Large intestine (tissue), 3 donors: ENCODE measurements around the gene DHRS7C. TPM values are rescaled to one million over a fixed set of nuclear protein-coding genes. Genes with fewer than 3 reads are reported as not detected.
"Not testable (repeated sequence)": the region's sequence is repeated elsewhere in the genome, so short reads cannot be mapped to it uniquely, and the experiment has no call there.

Experiments
- DNase-seq, 2 donors: peaks; one replicate each; pipeline versions ENCODE4 v3.0.0 to v3.0.0-alpha.2; 2013
- H3K27ac ChIP-seq: one replicate; pipeline ENCODE4 v1.5.1; 2013; ENCODE audit warnings: low read length
- H3K27me3 ChIP-seq: 2 replicates; pipeline ENCODE4 v1.6.1; 2013; ENCODE audit warnings: low read length; ENCODE audit not compliant: control insufficient read depth, insufficient read depth
- H3K36me3 ChIP-seq: 2 replicates; pipeline ENCODE4 v1.6.1; 2013; ENCODE audit warnings: low read length; ENCODE audit not compliant: control insufficient read depth, insufficient read depth
- H3K4me1 ChIP-seq: one replicate; pipeline ENCODE4 v1.6.1; 2013; ENCODE audit warnings: low read length; ENCODE audit not compliant: control insufficient read depth, insufficient read depth
- H3K4me3 ChIP-seq: one replicate; pipeline ENCODE4 v1.5.1; 2013; ENCODE audit warnings: low read length
- H3K9me3 ChIP-seq: one replicate; pipeline ENCODE4 v1.6.1; 2013; ENCODE audit warnings: mild to moderate bottlenecking, low read depth, low read length, moderate library complexity; ENCODE audit not compliant: control insufficient read depth
- WGBS: methylation state at CpG from one replicate; pipeline ENCODE4 v1.1.5; 2013; ENCODE audit warnings: low lambda C conversion rate; ENCODE audit not compliant: insufficient coverage; 5-methylcytosine and 5-hydroxymethylcytosine counted together
- polyA plus RNA-seq: library from polyadenylated mRNA; unstranded; fragments of 120-200 nt; gene quantifications from one replicate; pipeline ENCODE4 v1.2.1, GENCODE V29; 2013

The DHRS7C gene
- polyA plus RNA-seq, 1 donor, result 0.24 TPM

DNA sequence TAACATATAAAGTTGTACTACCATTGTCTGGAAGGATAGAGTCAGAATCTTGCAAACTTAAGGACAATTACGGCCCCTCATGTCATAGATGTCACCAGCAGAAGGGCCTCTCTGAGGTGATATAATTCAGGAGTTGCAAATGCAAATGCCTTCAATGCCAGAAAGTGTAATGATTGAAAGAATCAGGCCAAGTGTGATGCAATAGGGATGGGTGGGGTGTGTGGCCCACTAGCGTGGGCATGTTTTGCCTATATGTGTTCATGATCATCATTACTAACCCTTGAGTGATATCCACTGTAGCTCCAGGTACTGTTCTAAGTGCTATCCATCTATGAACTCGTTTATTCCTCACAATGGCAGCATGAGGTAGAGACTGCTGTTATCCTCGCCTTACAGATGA, 1.1 kb downstream of the DHRS7C start:
- 60% methylated on average over 1 of the region's 4 CpGs for WGBS

DNA sequence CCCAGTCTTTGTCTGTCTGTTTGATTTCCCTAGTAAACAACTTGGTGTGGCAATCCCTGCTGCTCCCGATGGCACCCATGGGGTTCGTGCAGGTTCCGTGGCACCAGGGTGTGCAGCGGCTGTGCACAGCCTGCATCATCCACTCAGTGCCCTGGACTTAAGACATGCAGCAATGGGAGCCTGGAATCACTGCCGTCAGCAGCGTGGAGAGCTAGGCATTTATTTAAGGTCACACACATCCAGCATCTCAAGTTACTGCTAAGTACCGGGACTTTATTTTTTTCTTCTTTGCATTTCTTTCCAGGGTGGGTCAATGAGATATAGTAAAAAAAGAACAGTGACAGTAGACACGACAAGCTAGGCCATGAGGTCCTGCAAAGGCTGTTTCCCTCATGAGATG, 2.8 kb downstream of the DHRS7C start:
- no peak for DNase-seq
- WGBS, result 40% methylated on average over 1 of the region's 8 CpGs
- no peak overlapping the region for H3K27ac ChIP-seq
- H3K9me3 ChIP-seq, result no peaks in the 10 kb centered on the region
- H3K4me3 ChIP-seq, result no peak overlapping the region
- no peaks in the 10 kb centered on the region for H3K27me3 ChIP-seq
- no peaks in the 10 kb centered on the region for H3K36me3 ChIP-seq
- no peaks in the 10 kb centered on the region for H3K4me1 ChIP-seq

More for the DNA sequence above, 1.1 kb downstream of the DHRS7C start:
- Histone ChIP-seq H3K4me1 (no peaks in the 10 kb centered on the region), H3K4me3 (no peak overlapping the region), H3K36me3 (no peaks in the 10 kb centered on the region), H3K9me3 (no peaks in the 10 kb centered on the region), H3K27ac (no peak overlapping the region), H3K27me3 (no peaks in the 10 kb centered on the region)
- DNase-seq, result no peak

DNA sequence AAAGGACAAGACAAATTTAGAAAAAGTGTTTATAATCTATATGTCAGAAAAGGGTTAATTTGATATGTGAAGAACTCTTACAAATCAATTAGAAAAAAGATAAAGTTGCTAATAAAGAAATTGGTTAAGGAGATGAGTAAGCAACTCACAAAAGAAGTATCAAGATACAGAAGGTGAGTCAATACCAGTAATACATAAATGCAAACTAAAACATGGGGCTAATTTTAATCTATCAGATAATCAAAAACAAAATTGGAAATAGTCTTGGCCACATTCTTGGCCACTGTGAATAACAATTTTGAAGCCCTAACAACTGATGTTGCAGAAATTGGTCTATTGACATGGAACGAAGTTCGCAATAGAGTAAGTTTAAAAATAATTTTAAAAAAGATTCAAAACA, 6.8 kb downstream of the DHRS7C start:
- Histone ChIP-seq H3K36me3 (no peaks in the 10 kb centered on the region), H3K9me3 (no peaks in the 10 kb centered on the region), H3K4me1 (no peaks in the 10 kb centered on the region), H3K4me3 (no peak overlapping the region), H3K27me3 (no peaks in the 10 kb centered on the region), H3K27ac (no peak overlapping the region)
- whole genome bisulfite sequencing, result 100% methylated on average over 2 of the region's 2 CpGs
- DNase-seq, result no peak

DNA sequence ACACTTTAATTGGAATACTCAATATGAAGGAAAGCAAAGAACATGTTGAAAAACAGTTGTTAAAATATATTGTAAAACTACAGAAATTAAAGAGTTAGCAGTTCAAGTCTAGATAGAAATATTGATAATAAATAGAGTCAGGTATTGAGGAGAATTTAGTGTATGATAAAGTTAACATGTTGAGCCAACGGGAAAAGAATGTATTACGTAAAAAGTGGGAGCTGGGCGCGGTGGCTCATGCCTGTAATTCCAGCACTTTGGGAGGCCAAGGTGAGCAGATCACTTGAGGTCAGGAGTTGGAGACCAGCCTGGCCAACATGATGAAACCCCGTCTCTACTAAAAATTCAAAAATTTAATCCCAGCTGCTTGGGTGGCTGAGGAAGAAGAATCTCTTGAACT, 7.9 kb downstream of the DHRS7C start:
- DNase-seq, H3K9me3 ChIP-seq, H3K27me3 ChIP-seq, H3K27ac ChIP-seq, H3K4me1 ChIP-seq, H3K36me3 ChIP-seq, H3K4me3 ChIP-seq: not testable (repeated sequence)
- WGBS, result 83% methylated on average over 1 of the region's 5 CpGs

DNA sequence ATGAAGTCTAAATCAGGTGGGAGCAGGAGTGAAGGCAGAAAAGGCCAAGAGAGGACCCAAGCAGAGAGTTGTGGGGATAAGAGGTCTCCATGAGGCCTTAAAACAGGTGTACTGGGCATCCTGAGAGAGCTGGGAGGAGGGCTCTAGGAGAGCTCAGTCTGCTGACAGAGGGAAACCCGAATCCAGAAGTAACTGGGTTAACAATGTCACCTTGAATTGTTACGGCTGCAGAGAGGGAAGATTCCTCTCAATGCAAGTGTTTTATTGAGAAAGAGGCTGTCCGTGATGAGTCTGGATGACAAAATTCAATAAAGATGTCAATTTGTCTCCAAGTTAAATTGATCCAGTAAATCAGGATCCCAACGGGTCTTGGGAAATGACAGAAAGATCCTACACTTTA, 8.3 kb downstream of the DHRS7C start:
- Histone ChIP-seq H3K27me3 (no peaks in the 10 kb centered on the region), H3K4me3 (no peak overlapping the region), H3K36me3 (no peaks in the 10 kb centered on the region), H3K4me1 (no peaks in the 10 kb centered on the region), H3K27ac (no peak overlapping the region), H3K9me3 (no peaks in the 10 kb centered on the region)
- 86% methylated on average over 1 of the region's 4 CpGs for WGBS
- no peak for DNase-seq

DNA sequence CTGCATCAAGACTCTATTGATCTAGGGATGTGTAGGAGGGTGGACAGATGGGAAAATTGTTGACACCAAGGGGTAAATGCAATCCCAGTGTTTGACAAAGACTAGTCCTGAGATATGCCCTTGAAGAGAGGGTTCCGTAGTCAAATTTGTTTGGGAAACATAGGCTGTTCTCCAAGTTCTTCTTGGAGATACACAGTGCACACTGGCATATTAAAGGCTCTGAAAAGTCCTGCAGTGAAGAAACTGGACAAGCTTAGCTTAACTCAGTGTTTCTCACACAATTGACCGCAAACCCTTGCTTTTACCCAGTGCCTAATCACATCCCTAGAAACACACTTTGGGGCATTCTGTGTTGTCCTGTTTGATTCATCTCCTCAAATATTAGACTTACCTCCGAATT, 10.8 kb downstream of the DHRS7C start:
- no peaks in the 10 kb centered on the region for H3K27me3 ChIP-seq
- H3K4me1 ChIP-seq, result no peaks in the 10 kb centered on the region
- H3K36me3 ChIP-seq, result no peaks in the 10 kb centered on the region
- no peak overlapping the region for H3K27ac ChIP-seq
- DNase-seq, result no peak
- 80% methylated on average over 1 of the region's 3 CpGs for WGBS
- no peaks in the 10 kb centered on the region for H3K9me3 ChIP-seq
- H3K4me3 ChIP-seq, result no peak overlapping the region

DNA sequence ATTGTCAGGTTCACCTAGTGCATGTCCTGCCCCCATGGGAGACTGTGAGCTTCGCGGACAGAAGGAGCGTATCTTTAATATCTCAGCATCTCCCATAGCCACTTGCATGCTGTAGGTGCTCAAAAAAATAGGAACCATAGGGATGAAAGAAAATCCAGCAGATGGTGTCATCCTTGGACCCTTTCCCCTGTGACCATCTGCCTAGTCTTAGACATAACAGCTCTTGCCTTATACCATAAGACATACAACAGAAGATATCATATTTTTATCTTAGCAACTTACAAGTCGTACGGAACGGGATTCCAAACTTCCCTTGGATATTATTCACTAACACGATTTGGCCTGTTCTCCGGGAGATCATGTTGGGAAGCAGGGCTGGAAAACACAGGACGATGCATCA, 14.5 kb downstream of the DHRS7C start:
- no peaks in the 10 kb centered on the region for H3K9me3 ChIP-seq
- H3K4me3 ChIP-seq, result no peak overlapping the region
- no peak for DNase-seq
- no peaks in the 10 kb centered on the region for H3K27me3 ChIP-seq
- no peaks in the 10 kb centered on the region for H3K4me1 ChIP-seq
- H3K36me3 ChIP-seq, result no peaks in the 10 kb centered on the region
- H3K27ac ChIP-seq, result no peak overlapping the region
- WGBS, result 87% methylated on average over 3 of the region's 9 CpGs

DNA sequence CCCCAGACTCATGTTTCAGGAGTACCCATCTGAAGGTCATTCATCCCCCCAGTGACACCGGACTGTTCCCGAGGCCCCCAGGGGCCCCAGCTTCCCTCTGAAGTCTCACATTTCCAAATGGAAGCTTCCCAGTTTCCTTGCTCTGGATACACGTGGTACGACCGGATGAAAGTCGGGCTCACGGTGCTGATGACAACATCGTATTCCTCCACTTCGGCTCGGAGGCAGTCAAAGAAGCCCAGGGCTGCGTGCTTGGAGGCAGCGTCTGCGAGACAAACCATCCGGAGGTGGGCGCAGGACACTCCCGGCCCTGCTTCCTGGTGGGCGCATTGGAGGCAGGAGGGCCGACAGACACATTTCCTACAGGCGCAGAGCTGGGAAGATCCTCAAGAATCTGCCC, 18.7 kb downstream of the DHRS7C start:
- Histone ChIP-seq H3K4me3 (no peak overlapping the region), H3K27ac (no peak overlapping the region), H3K9me3 (no peaks in the 10 kb centered on the region), H3K4me1 (no peaks in the 10 kb centered on the region), H3K36me3 (no peaks in the 10 kb centered on the region), H3K27me3 (no peaks in the 10 kb centered on the region)
- no peak for DNase-seq
- no CpG with 5 or more reads among the region's 19 CpGs for WGBS

DNA sequence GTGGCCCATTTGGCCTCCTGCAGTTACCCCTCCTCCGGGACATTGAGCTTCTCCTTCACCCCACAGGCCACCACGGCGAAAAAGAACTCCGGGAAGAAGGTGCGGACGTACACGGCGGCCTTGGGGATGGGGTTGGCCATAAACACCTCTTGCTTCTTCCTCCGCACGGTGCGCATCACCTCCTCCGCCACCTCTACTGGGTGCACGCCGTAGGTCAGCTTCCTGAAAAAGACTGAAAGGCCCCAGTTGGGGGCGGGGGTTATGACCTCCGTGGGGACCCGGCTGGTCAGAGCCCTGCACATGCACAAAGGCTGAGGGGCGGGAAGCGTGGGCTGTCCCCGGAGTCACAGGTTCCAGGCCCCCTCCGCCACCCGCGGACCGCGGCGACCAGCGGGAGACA, 19.9 kb downstream of the DHRS7C start:
- no CpG with 5 or more reads among the region's 27 CpGs for WGBS
- no peak overlapping the region for H3K27ac ChIP-seq

DNA sequence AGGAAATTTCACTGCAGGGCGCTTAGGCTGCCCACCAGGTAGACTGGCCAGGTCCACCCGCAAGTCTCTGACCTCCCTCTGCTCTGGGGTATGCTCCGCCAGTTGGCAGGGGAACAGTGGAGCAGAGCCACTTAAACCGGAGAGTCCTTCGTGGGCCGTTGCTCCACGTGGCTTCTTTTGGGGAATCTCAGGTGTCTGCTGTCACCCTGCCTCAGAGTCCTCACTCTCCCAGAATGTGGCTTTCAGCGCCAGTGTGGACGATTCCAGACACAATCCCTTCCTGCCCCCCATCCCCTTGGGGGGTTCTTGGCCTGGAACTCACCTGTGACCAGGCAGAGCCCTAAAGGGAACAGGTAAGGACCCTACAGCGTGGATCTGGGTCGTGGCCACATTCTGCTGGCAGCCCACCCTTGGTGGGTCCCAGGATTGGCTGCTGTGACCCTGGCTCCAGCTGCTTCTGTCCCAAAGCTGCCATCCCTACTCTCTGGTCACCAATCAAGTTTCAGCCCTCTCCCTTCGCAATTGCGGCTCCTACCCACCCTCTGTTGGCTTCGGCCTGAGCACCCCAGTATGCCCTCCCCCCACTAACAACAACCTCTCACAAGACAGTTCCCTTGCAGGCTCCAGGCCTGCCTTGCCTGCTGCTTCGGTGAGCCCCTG, 22.2 kb downstream of the DHRS7C start:
- Histone ChIP-seq H3K27ac (no peak overlapping the region), H3K27me3 (no peaks in the 10 kb centered on the region), H3K4me1 (no peaks in the 10 kb centered on the region), H3K9me3 (no peaks in the 10 kb centered on the region), H3K36me3 (no peaks in the 10 kb centered on the region), H3K4me3 (no peak overlapping the region)
- no peak for DNase-seq
- WGBS, result no CpG with 5 or more reads among the region's 15 CpGs

More for the DNA sequence above, 19.9 kb downstream of the DHRS7C start:
- Histone ChIP-seq H3K4me1 (no peaks in the 10 kb centered on the region), H3K9me3 (no peaks in the 10 kb centered on the region), H3K36me3 (no peaks in the 10 kb centered on the region), H3K27me3 (no peaks in the 10 kb centered on the region), H3K4me3 (no peak overlapping the region)
- DNase-seq, result no peak

DNA sequence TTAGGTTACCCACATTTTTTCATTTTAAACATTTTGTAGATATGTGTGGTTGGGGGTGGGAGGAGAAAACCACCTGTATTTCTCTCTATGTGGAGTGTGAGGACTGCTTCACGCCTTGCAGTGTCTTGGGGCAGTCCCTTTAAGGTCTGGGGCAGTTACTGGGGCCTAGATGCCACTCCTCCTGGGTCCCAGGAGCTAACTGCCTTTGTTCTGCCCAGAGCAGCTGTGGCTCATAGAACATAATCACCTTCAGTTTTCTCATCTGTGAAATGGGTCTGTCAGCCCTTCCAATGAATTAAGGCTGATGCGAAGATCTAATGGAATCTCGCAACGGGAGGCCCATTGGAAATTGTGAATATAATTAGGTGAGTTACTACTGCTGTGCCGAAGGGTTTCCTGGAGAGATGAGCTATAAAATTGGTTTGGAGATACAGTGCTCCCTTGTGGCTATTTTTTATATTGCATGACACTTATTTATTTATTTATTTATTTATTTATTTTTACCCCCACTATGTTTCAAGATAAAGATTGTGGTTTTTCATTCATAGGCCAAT, 22.9 kb downstream of the DHRS7C start:
- H3K9me3 ChIP-seq, result no peaks in the 10 kb centered on the region
- no peaks in the 10 kb centered on the region for H3K4me1 ChIP-seq
- DNase-seq, result no peak
- H3K4me3 ChIP-seq, result no peak overlapping the region
- H3K27me3 ChIP-seq, result peaks cover 5% of the 10 kb centered on the region
- no peak overlapping the region for H3K27ac ChIP-seq
- WGBS, result no CpG with 5 or more reads among the region's 5 CpGs
- no peaks in the 10 kb centered on the region for H3K36me3 ChIP-seq
